ENCODE measurements around the gene AIDA.
"Not testable (repeated sequence)": the region's sequence is repeated elsewhere in the genome, so short reads cannot be mapped to it uniquely, and the experiment has no call there.

AIDA gene

GRCh38 chr1:222712253-222713090 is at the start of gene AIDA, which contains the start of gene BROX:
Gene AIDA, minus strand, starts transcription at chr1:222712491. Its CDS starts 174 bp downstream, at chr1:222712317.
Gene BROX, plus strand, starts transcription at chr1:222712564. Its CDS starts 3,136 bp downstream, at chr1:222715700.
- peak; percentile 59 for DNase-seq

- DNase-seq = no peak
Measured at GRCh38 chr1:222761083-222761482, 48.8 kb upstream of the AIDA start.

- DNase-seq = no peak
Measured at GRCh38 chr1:222759451-222760035, 47.3 kb upstream of the AIDA start.

GRCh38 chr1:222757646-222758268 is 45.5 kb upstream of the AIDA start:
- DNase-seq = no peak

- DNase-seq = no peak
Measured at GRCh38 chr1:222754366-222755139, 42.3 kb upstream of the AIDA start.

GRCh38 chr1:222751255-222751654 is 39.0 kb upstream of the AIDA start:
- no peak for DNase-seq

- no peak for DNase-seq
Measured at GRCh38 chr1:222750651-222751050, 38.4 kb upstream of the AIDA start.

- DNase-seq = no peak
Measured at GRCh38 chr1:222749927-222750326, 37.6 kb upstream of the AIDA start.

- not testable (repeated sequence) for DNase-seq
Measured at GRCh38 chr1:222741630-222742457, 29.6 kb upstream of the AIDA start.

GRCh38 chr1:222739929-222740328 is 27.6 kb upstream of the AIDA start:
- DNase-seq = no peak

GRCh38 chr1:222739465-222739864 is 27.2 kb upstream of the AIDA start:
- no peak for DNase-seq

GRCh38 chr1:222736972-222737371 is 24.7 kb upstream of the AIDA start, which contains the start of gene FAM177B:
Gene FAM177B, plus strand, starts transcription at chr1:222737202. Its CDS starts 9,344 bp downstream, at chr1:222746546.
- DNase-seq = no peak

GRCh38 chr1:222736470-222736869 is 24.2 kb upstream of the AIDA start:
- no peak for DNase-seq

GRCh38 chr1:222734740-222735139 is 22.4 kb upstream of the AIDA start:
- no peak for DNase-seq

- no peak for DNase-seq
Measured at GRCh38 chr1:222732216-222733159, 20.2 kb upstream of the AIDA start.

GRCh38 chr1:222730866-222731265 is 18.6 kb upstream of the AIDA start:
- no peak for DNase-seq

GRCh38 chr1:222728746-222729145 is 16.5 kb upstream of the AIDA start:
- DNase-seq = no peak

GRCh38 chr1:222716393-222716792 is 4.1 kb upstream of the AIDA start:
- DNase-seq = no peak

- peak; percentile 88 for DNase-seq
Measured at GRCh38 chr1:222713091-222713961, 1.0 kb upstream of the AIDA start.
